Measurements from ENCODE around the gene TMEM121B.

- TF ChIP-seq CTCF (IDR thresholded peaks at IDR 0.05 in 4 of 5, conservative IDR thresholded peaks at IDR 0.05 in 1 of 5) (no peak), POLR2A (IDR thresholded peaks at IDR 0.05) (no peak)
These were observed 22.8 kb downstream of the TMEM121B start for GRCh38 chr22:17098379-17098819.
